ENCODE results near the gene CNTNAP2. TPM values are rescaled to one million over a fixed set of nuclear protein-coding genes. Genes with fewer than 3 reads are reported as not detected.

CNTNAP2 gene
- total RNA-seq, 3 donors from 2014 or later (not counting 1 experiment from before 2014, with no cell fraction given), result 0.18 to 1.1 TPM; not detected in 1

- Mint-ChIP-seq H3K4me1 (no peaks in the 10 kb centered on the region), H3K9me3 (no peaks in the 10 kb centered on the region), H3K4me3 (no peak overlapping the region), H3K36me3 (no peaks in the 10 kb centered on the region), H3K27ac (no peak overlapping the region), H3K27me3 (ENCODE audit: low read depth in 2 of 2) (peaks cover 0 to 8% of the 10 kb centered on the region in 2 donors)
- no peak for ATAC-seq
- H3K27me3 ChIP-seq (ENCODE audit: control insufficient read depth, insufficient read depth, low read length), result no peaks in the 10 kb centered on the region
- no peak overlapping the region for H3K4me3 ChIP-seq (ENCODE audit: low read length)
- H3K27ac ChIP-seq (ENCODE audit: low read length), result no peak overlapping the region
- WGBS (ENCODE audit: insufficient coverage), result 77% methylated on average over 5 of the region's 5 CpGs
- intact Hi-C loops (cut with micrococcal nuclease), result no loop called here
- TF ChIP-seq, protein P1, sequence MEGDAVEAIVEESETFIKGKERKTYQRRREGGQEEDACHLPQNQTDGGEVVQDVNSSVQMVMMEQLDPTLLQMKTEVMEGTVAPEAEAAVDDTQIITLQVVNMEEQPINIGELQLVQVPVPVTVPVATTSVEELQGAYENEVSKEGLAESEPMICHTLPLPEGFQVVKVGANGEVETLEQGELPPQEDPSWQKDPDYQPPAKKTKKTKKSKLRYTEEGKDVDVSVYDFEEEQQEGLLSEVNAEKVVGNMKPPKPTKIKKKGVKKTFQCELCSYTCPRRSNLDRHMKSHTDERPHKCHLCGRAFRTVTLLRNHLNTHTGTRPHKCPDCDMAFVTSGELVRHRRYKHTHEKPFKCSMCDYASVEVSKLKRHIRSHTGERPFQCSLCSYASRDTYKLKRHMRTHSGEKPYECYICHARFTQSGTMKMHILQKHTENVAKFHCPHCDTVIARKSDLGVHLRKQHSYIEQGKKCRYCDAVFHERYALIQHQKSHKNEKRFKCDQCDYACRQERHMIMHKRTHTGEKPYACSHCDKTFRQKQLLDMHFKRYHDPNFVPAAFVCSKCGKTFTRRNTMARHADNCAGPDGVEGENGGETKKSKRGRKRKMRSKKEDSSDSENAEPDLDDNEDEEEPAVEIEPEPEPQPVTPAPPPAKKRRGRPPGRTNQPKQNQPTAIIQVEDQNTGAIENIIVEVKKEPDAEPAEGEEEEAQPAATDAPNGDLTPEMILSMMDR (IDR thresholded peaks at IDR 0.05), result no peak
- no peaks in the 10 kb centered on the region for H3K9me3 ChIP-seq (ENCODE audit: control insufficient read depth, insufficient read depth, low read length)
- no peaks in the 10 kb centered on the region for H3K36me3 ChIP-seq (ENCODE audit: control insufficient read depth, insufficient read depth, low read length)
- no peak for DNase-seq
- no peaks in the 10 kb centered on the region for H3K4me1 ChIP-seq (ENCODE audit: control insufficient read depth, insufficient read depth, low read length)
Measured at GRCh38 chr7:148362541-148362940, 2245.9 kb downstream of the CNTNAP2 start.

DNA sequence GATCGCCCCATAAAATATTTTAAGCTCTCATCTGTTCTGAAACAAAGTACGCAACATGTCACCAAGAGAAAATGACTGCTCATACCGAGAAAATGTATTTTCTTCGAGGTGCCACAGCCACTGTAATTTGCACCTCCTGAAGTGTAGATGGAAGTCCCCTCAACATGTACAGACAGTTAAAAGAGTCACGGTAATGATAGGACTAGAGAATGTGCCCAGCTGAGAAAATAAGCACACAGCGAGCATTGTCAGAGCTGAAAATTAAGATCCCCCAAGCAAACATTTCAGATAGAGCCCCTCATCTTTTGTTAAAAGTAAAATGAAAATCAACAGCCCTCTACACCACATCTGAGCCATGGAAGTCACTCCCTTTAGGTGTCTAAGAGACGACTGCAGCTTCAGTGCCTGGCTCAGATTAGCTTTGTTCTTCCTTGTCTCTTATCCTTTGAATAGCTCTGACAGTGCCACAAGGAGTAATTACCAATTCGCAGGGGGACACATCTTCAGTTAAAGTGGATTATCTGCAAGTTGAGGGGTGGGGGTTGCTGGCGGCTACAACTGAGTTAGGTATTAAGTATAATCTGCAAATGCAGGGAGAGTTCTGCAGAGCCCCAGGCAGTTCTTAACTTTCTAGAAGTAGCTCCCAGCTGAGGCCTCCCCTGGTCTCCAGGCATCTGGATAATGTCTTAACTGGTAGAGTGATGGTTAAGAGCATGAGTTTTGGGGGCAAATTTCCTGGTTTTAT is 2251.3 kb downstream of the CNTNAP2 start:
- Histone ChIP-seq H3K9me3 (ENCODE audit: control insufficient read depth, insufficient read depth, low read length) (no peaks in the 10 kb centered on the region), H3K36me3 (ENCODE audit: control insufficient read depth, insufficient read depth, low read length) (no peaks in the 10 kb centered on the region), H3K4me3 (ENCODE audit: low read length) (no peak overlapping the region), H3K27me3 (ENCODE audit: control insufficient read depth, insufficient read depth, low read length) (no peaks in the 10 kb centered on the region), H3K27ac (ENCODE audit: low read length) (no peak overlapping the region), H3K4me1 (ENCODE audit: control insufficient read depth, insufficient read depth, low read length) (no peaks in the 10 kb centered on the region)
- DNase-seq, result no peak
- no peak for ATAC-seq
- TF ChIP-seq, protein P1 (IDR thresholded peaks at IDR 0.05), result no peak
- Mint-ChIP-seq H3K9me3 (no peaks in the 10 kb centered on the region), H3K4me3 (no peak overlapping the region), H3K4me1 (no peaks in the 10 kb centered on the region), H3K27ac (no peak overlapping the region), H3K27me3 (ENCODE audit: low read depth in 2 of 2) (peaks cover 0 to 6% of the 10 kb centered on the region in 2 donors), H3K36me3 (no peaks in the 10 kb centered on the region)
- intact Hi-C loops (cut with micrococcal nuclease), result no loop called here
- 91% methylated on average over 9 of the region's 9 CpGs for WGBS (ENCODE audit: insufficient coverage)

DNA sequence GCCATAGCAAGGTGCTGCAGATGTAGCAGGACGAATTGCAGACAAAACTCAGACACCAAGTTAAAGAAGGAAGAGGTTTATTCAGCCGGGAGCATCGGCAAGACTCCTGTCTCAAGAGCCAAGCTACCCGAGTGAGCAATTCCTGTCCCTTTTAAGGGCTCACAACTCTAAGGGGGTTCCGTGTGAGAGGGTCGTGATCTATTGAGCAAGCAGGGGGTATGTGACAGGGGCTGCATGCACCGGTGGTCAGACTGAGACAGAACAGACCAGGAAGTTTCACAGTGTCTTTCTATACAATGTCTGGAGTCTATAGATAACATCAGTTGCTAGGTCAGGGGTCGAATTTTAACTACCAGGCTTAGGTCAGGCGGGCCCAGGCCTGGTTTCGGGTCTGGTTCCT is 2252.0 kb downstream of the CNTNAP2 start:
- intact Hi-C loops (cut with micrococcal nuclease), result no loop called here
- no peak overlapping the region for H3K4me3 Mint-ChIP-seq
- H3K27me3 Mint-ChIP-seq (ENCODE audit: low read depth in 2 of 2), result peaks cover 0 to 6% of the 10 kb centered on the region in 2 donors

More for the DNA sequence above, 2252.0 kb downstream of the CNTNAP2 start:
- Histone ChIP-seq H3K9me3 (ENCODE audit: control insufficient read depth, insufficient read depth, low read length) (no peaks in the 10 kb centered on the region), H3K36me3 (ENCODE audit: control insufficient read depth, insufficient read depth, low read length) (no peaks in the 10 kb centered on the region), H3K27ac (ENCODE audit: low read length) (no peak overlapping the region), H3K4me1 (ENCODE audit: control insufficient read depth, insufficient read depth, low read length) (no peaks in the 10 kb centered on the region), H3K4me3 (ENCODE audit: low read length) (no peak overlapping the region), H3K27me3 (ENCODE audit: control insufficient read depth, insufficient read depth, low read length) (no peaks in the 10 kb centered on the region)
- DNase-seq (no peak), ATAC-seq (no peak)
- H3K36me3 Mint-ChIP-seq, result no peaks in the 10 kb centered on the region
- no peaks in the 10 kb centered on the region for H3K9me3 Mint-ChIP-seq
- no peak overlapping the region for H3K27ac Mint-ChIP-seq
- WGBS (ENCODE audit: insufficient coverage), result 86% methylated on average over 9 of the region's 10 CpGs
- TF ChIP-seq, protein P1 (IDR thresholded peaks at IDR 0.05), result no peak
- no peaks in the 10 kb centered on the region for H3K4me1 Mint-ChIP-seq

Data from natural killer cell (primary cell).